ENCODE results near the gene MAPK7. TPM values are rescaled to one million over a fixed set of nuclear protein-coding genes. Genes with fewer than 3 reads are reported as not detected.

MAPK7 gene
- polyA plus RNA-seq, 2 donors: 27.7 to 28.3 TPM

DNA sequence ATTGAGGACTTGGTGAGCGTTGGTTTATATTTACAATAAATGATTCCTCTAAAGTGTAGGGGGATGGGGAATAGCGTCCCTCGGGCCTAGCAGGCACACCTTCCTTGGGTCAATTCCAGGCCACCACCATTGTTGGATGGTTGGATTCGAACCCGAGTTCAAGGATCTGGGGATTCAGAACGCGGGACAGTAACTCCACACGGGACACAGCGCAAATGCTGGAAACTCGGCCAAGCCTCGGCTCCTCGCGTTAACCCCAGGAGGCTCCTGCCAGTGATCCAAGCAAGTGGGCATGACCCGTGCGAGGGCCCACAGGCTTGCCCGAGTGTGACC is 16.4 kb upstream of the MAPK7 start:
- Histone ChIP-seq H3K27me3 (ENCODE audit: control insufficient read depth in 1 of 2, insufficient read depth in 2 of 2, low read length in 2 of 2) (no peaks in the 10 kb centered on the region), H3K9me3 (ENCODE audit: control insufficient read depth in 2 of 2, insufficient read depth in 1 of 2, low read depth in 1 of 2, low read length in 1 of 2) (no peaks in the 10 kb centered on the region), H3K4me3 (ENCODE audit: low read depth in 1 of 2, low read length in 2 of 2) (peak overlapping the region; percentile 63 to 67), H3K4me1 (ENCODE audit: control insufficient read depth in 2 of 2, insufficient read depth in 2 of 2, low read length in 1 of 2) (peaks cover 0 to 2% of the 10 kb centered on the region in 2 donors), H3K27ac (ENCODE audit: low read depth in 2 of 2, low read length in 1 of 2) (no peak overlapping the region), H3K36me3 (ENCODE audit: control insufficient read depth in 2 of 2, insufficient read depth in 2 of 2, low read length in 1 of 2) (no peaks in the 10 kb centered on the region)
- 16% methylated on average over 16 of the region's 16 CpGs for WGBS, 2 donors

DNA sequence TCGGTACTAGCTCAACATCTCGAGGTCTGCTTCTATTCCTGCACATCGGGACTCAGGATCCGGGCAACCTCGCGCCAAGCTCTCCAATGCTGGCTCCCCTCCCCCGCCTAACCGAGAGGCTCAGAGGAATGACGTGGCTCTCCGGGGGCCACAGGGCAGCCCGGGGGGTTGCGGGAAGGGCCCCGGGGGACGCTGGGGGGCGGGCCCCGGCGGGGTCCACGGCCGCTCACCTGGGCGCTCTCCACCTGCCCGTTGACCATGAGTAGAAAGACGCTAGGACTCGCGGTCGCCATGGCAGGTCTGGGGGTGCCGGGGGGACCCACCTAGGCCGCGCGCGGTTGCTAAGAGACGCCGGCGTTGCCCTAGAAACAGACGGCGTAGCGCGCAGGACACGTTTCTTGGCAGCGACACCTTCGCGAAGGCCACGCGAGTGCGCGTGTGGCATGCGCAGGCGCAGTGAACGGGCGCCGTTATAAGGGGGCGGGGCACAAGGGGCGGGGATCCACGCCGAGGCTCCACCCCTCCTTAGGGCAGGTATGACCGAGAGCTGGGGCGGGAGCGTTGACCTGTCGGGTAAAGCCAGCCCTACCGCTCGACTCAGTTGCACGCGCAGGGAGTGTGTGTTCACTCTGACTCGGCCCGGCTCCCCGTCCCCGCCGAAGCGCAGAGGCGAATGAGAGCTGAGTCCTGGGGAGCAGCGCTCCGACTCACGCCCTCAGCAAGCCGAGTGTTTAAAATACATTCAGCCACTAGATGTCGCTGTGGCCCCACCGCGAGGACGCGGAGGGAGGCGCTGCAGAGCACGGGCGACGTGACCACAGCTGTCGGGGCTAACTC is 15.8 kb upstream of the MAPK7 start, which contains the start of gene B9D1:
Gene B9D1, minus strand, starts transcription at position 447 of the 837 bp plus-strand sequence. Its CDS starts 154 bp downstream, at position 293.
- H3K27ac ChIP-seq (ENCODE audit: low read depth in 2 of 2, low read length in 1 of 2): peak within 1 kb of the TSS; percentile 90 to 95
- 0 to 1% methylated on average over 79 to 83 of the region's 83 CpGs for WGBS, 2 donors
- peak within 1 kb of the TSS; percentile 63 to 67 for H3K4me3 ChIP-seq (ENCODE audit: low read depth in 1 of 2, low read length in 2 of 2)

DNA sequence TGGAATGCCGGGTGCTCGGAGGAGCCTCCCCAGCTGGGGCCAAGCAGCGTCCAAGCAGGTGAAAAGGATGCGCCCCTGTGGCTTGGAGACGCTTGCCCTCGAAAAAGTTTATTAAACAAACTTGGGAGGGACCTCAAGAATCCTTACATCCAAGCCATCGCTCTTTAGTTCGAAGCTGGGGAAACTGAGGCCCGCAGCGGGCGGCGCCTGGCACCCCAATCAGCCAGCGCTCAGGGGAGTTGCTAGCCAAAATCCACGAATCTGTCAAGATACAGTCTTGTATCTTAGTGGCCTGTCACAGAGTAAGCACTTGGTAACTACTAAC is 15.2 kb upstream of the MAPK7 start:
- Histone ChIP-seq H3K36me3 (ENCODE audit: control insufficient read depth in 2 of 2, insufficient read depth in 2 of 2, low read length in 1 of 2) (no peaks in the 10 kb centered on the region), H3K27me3 (ENCODE audit: control insufficient read depth in 1 of 2, insufficient read depth in 2 of 2, low read length in 2 of 2) (no peaks in the 10 kb centered on the region), H3K9me3 (ENCODE audit: control insufficient read depth in 2 of 2, insufficient read depth in 1 of 2, low read depth in 1 of 2, low read length in 1 of 2) (no peaks in the 10 kb centered on the region), H3K4me1 (ENCODE audit: control insufficient read depth in 2 of 2, insufficient read depth in 2 of 2, low read length in 1 of 2) (peaks cover 0 to 2% of the 10 kb centered on the region in 2 donors), H3K4me3 (ENCODE audit: low read depth in 1 of 2, low read length in 2 of 2) (peak overlapping the region; percentile 63 to 67), H3K27ac (ENCODE audit: low read depth in 2 of 2, low read length in 1 of 2) (peak overlapping the region; percentile 90 to 95)
- WGBS, 2 donors: 23 to 28% methylated on average over 14 of the region's 14 CpGs

More for the DNA sequence above, 15.8 kb upstream of the MAPK7 start, which contains the start of gene B9D1:
- Histone ChIP-seq H3K4me1 (ENCODE audit: control insufficient read depth in 2 of 2, insufficient read depth in 2 of 2, low read length in 1 of 2) (peaks cover 0 to 2% of the 10 kb centered on the region in 2 donors), H3K36me3 (ENCODE audit: control insufficient read depth in 2 of 2, insufficient read depth in 2 of 2, low read length in 1 of 2) (no peaks in the 10 kb centered on the region), H3K27me3 (ENCODE audit: control insufficient read depth in 1 of 2, insufficient read depth in 2 of 2, low read length in 2 of 2) (no peaks in the 10 kb centered on the region), H3K9me3 (ENCODE audit: control insufficient read depth in 2 of 2, insufficient read depth in 1 of 2, low read depth in 1 of 2, low read length in 1 of 2) (no peaks in the 10 kb centered on the region)

DNA sequence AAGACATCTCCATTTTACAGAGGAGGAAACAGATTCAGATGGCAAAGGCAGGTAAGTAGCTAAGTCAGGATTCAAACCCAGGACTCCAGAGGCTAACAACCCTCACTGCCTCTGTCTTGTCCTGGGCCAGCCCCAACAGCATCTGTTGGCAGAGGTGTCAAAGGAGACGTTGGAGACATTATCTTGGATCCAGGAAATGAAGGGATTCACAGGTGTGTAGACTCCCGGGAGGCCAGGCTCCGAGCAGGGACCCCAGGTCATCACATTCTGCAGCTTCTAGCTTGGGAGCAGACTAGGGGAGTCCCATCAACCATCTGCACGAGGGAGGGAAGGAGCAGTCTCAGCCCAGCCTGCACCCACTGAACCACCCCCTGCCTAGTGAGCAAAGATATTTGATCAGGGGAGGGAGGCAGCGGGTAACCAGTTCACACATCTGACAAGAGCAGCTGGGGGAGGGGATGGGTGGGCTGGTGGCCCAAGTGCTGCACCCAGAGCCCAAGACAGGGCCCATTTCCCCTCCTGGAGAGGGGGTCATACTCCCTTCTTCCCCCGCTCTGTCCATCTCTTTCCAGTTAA is 14.8 kb upstream of the MAPK7 start:
- peaks cover 0 to 2% of the 10 kb centered on the region in 2 donors for H3K4me1 ChIP-seq (ENCODE audit: control insufficient read depth in 2 of 2, insufficient read depth in 2 of 2, low read length in 1 of 2)
- no peak overlapping the region for H3K27ac ChIP-seq (ENCODE audit: low read depth in 2 of 2, low read length in 1 of 2)
- H3K36me3 ChIP-seq (ENCODE audit: control insufficient read depth in 2 of 2, insufficient read depth in 2 of 2, low read length in 1 of 2): no peaks in the 10 kb centered on the region
- H3K4me3 ChIP-seq (ENCODE audit: low read depth in 1 of 2, low read length in 2 of 2): peak overlapping the region in 1 of 2 donors; percentile 67
- 52 to 61% methylated on average over 6 of the region's 6 CpGs for WGBS, 2 donors
- no peaks in the 10 kb centered on the region for H3K9me3 ChIP-seq (ENCODE audit: control insufficient read depth in 2 of 2, insufficient read depth in 1 of 2, low read depth in 1 of 2, low read length in 1 of 2)
- H3K27me3 ChIP-seq (ENCODE audit: control insufficient read depth in 1 of 2, insufficient read depth in 2 of 2, low read length in 2 of 2): no peaks in the 10 kb centered on the region

DNA sequence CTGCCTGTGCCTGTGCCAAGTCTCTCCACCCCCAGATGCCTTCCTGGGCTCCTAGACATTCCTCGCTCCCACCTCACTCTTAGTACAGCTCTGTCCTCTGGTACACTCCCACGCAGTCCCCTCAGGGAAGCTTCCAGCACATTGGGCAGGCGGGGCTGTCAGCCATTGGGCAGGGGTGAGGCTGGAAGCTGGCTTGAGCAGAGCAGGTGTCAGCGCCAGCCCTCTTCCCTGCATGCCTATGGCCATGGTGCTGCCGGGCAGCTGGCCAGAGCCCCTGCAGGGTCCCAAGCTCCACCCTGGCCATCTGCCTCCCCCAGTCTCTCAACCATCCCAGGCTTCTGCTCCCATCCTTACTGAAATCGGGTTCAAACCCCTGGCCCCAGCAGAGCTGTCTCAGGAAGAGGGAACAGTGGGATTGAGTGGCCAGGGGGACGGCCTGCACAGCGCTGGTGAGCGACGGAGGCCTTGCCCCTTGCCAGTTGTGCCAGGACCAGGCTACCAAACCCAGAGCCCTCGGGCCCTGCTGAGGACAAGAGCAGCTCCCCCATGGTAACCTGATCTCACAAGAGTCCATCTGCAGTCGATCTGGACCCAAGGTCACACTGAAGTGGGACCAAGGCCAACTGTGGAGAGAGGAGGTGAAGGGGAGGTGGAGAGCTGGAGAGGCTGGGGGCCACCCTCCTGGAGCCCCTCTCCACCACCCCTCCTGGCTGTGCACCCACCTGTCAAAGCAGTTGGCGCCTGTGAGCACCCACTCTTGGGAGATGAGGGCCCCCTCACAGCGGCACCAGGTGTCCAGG is 13.4 kb upstream of the MAPK7 start:
- Histone ChIP-seq H3K36me3 (ENCODE audit: control insufficient read depth in 2 of 2, insufficient read depth in 2 of 2, low read length in 1 of 2) (no peaks in the 10 kb centered on the region), H3K27me3 (ENCODE audit: control insufficient read depth in 1 of 2, insufficient read depth in 2 of 2, low read length in 2 of 2) (no peaks in the 10 kb centered on the region), H3K27ac (ENCODE audit: low read depth in 2 of 2, low read length in 1 of 2) (no peak overlapping the region), H3K4me1 (ENCODE audit: control insufficient read depth in 2 of 2, insufficient read depth in 2 of 2, low read length in 1 of 2) (peaks cover under 1 to 2% of the 10 kb centered on the region in 2 donors), H3K4me3 (ENCODE audit: low read depth in 1 of 2, low read length in 2 of 2) (no peak overlapping the region), H3K9me3 (ENCODE audit: control insufficient read depth in 2 of 2, insufficient read depth in 1 of 2, low read depth in 1 of 2, low read length in 1 of 2) (no peaks in the 10 kb centered on the region)
- WGBS, 2 donors: 71 to 73% methylated on average over 14 of the region's 14 CpGs

DNA sequence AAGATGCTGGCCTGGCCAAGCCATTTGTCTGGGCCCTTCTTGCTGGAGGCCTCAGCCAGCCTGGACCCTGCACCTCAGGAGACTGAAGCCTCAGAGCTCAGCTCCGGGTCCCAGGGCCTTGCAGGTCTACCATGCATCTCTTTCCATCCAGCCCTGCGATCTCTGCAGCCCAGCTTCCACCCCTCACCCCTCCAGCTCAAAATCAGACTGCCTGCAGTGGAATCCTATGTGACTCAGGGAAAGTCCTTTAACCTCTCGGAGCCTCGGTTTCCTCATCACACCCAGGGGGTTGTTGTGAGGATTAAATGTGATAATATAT is 12.8 kb upstream of the MAPK7 start:
- H3K9me3 ChIP-seq (ENCODE audit: control insufficient read depth in 2 of 2, insufficient read depth in 1 of 2, low read depth in 1 of 2, low read length in 1 of 2): no peaks in the 10 kb centered on the region
- H3K4me1 ChIP-seq (ENCODE audit: control insufficient read depth in 2 of 2, insufficient read depth in 2 of 2, low read length in 1 of 2): peaks cover 4 to 7% of the 10 kb centered on the region in 2 donors
- H3K36me3 ChIP-seq (ENCODE audit: control insufficient read depth in 2 of 2, insufficient read depth in 2 of 2, low read length in 1 of 2): no peaks in the 10 kb centered on the region
- no peaks in the 10 kb centered on the region for H3K27me3 ChIP-seq (ENCODE audit: control insufficient read depth in 1 of 2, insufficient read depth in 2 of 2, low read length in 2 of 2)
- 88 to 91% methylated on average over 4 of the region's 4 CpGs for WGBS, 2 donors
- H3K27ac ChIP-seq (ENCODE audit: low read depth in 2 of 2, low read length in 1 of 2): no peak overlapping the region
- no peak overlapping the region for H3K4me3 ChIP-seq (ENCODE audit: low read depth in 1 of 2, low read length in 2 of 2)

DNA sequence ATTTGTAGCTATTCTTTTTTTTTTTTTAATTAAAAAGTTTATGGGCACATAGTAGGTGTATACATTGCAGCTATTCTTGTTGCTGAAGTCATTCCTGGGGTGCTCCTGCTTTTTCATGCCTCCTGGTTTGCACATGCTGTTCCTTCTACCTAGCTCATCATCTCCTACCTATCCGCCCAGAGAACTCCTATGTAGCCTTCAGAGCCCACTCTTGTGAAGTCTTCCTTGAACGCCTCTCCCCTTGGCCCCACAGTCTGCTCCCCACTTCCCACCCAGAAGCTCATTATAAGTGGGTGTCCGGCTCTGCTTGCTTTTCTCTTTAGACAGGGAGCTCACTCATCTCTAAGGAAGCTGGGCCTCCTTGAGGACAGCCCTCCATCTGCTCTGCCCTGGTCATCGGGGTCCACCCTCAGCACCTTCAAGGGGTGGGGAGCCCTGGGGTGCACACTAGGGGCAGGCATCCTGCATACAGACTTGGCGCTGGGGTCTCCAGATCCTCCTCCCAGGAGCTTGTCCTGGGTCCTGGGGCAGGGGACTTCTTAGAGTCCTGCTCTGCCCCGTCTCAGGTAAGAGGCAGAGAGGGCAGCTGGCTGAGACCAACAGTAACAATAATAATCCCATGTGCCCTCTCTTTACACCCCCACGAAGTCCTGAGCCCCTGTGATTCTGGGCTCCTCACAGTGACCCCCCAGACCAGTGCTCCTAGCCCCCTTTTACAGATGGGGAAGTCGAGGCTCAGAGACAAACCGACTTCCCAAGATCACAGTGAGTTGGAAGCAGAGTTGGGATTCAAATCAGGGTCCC is 12.3 kb upstream of the MAPK7 start:
- WGBS, 2 donors: 85 to 87% methylated on average over 9 of the region's 9 CpGs
- peaks cover 4 to 13% of the 10 kb centered on the region in 2 donors for H3K4me1 ChIP-seq (ENCODE audit: control insufficient read depth in 2 of 2, insufficient read depth in 2 of 2, low read length in 1 of 2)

DNA sequence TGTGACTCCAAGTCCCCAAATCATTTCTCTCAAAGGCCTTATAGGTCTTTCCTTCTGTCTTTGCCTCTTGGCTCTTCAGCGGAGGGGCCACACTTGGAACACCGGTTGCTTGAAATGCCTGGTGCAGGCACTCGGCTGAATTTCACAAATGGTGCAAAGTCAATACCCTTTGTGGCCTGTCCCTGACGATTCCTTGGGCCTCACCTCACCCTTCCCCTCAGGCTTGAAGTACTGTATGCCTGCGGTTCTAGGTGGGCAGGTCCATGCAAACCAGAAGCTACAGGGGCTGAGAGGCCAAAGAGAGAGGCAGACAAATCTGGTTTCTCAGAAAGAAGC is 11.7 kb upstream of the MAPK7 start:
- no peaks in the 10 kb centered on the region for H3K9me3 ChIP-seq (ENCODE audit: control insufficient read depth in 2 of 2, insufficient read depth in 1 of 2, low read depth in 1 of 2, low read length in 1 of 2)
- H3K27ac ChIP-seq (ENCODE audit: low read depth in 2 of 2, low read length in 1 of 2): no peak overlapping the region
- H3K36me3 ChIP-seq (ENCODE audit: control insufficient read depth in 2 of 2, insufficient read depth in 2 of 2, low read length in 1 of 2): no peaks in the 10 kb centered on the region
- H3K27me3 ChIP-seq (ENCODE audit: control insufficient read depth in 1 of 2, insufficient read depth in 2 of 2, low read length in 2 of 2): no peaks in the 10 kb centered on the region
- H3K4me1 ChIP-seq (ENCODE audit: control insufficient read depth in 2 of 2, insufficient read depth in 2 of 2, low read length in 1 of 2): peaks cover 4 to 13% of the 10 kb centered on the region in 2 donors
- WGBS, 2 donors: 81 to 87% methylated on average over 5 of the region's 5 CpGs
- H3K4me3 ChIP-seq (ENCODE audit: low read depth in 1 of 2, low read length in 2 of 2): no peak overlapping the region

More for the DNA sequence above, 12.3 kb upstream of the MAPK7 start:
- H3K27me3 ChIP-seq (ENCODE audit: control insufficient read depth in 1 of 2, insufficient read depth in 2 of 2, low read length in 2 of 2): no peaks in the 10 kb centered on the region
- no peak overlapping the region for H3K27ac ChIP-seq (ENCODE audit: low read depth in 2 of 2, low read length in 1 of 2)
- no peaks in the 10 kb centered on the region for H3K9me3 ChIP-seq (ENCODE audit: control insufficient read depth in 2 of 2, insufficient read depth in 1 of 2, low read depth in 1 of 2, low read length in 1 of 2)
- no peaks in the 10 kb centered on the region for H3K36me3 ChIP-seq (ENCODE audit: control insufficient read depth in 2 of 2, insufficient read depth in 2 of 2, low read length in 1 of 2)
- H3K4me3 ChIP-seq (ENCODE audit: low read depth in 1 of 2, low read length in 2 of 2): no peak overlapping the region

DNA sequence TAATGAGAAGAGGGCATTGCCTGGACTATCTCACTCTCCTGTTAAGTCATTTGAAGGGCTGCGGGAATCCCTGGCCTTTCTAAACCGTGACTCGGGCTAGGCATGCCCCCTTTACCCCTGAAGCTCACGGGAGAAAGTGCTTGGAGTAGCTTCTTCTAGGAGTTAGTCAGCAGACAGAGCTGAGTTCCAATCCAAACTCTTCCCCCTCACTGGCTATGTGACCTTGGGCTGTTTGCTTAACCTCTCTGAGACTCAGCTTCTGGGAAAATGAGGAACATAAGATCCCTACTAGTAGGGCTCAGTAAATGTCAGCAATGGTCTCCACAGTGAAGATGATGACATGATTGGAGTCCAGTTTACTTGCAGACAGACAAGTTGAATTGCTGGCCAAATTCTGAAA is 10.1 kb upstream of the MAPK7 start:
- Histone ChIP-seq H3K27ac (ENCODE audit: low read depth in 2 of 2, low read length in 1 of 2) (no peak overlapping the region), H3K27me3 (ENCODE audit: control insufficient read depth in 1 of 2, insufficient read depth in 2 of 2, low read length in 2 of 2) (no peaks in the 10 kb centered on the region), H3K36me3 (ENCODE audit: control insufficient read depth in 2 of 2, insufficient read depth in 2 of 2, low read length in 1 of 2) (no peaks in the 10 kb centered on the region), H3K4me3 (ENCODE audit: low read depth in 1 of 2, low read length in 2 of 2) (no peak overlapping the region), H3K4me1 (ENCODE audit: control insufficient read depth in 2 of 2, insufficient read depth in 2 of 2, low read length in 1 of 2) (peaks cover 4 to 13% of the 10 kb centered on the region in 2 donors), H3K9me3 (ENCODE audit: control insufficient read depth in 2 of 2, insufficient read depth in 1 of 2, low read depth in 1 of 2, low read length in 1 of 2) (no peaks in the 10 kb centered on the region)
- WGBS, 2 donors: 85 to 88% methylated on average over 4 of the region's 4 CpGs

Measured in esophagus (tissue), 2 donors.